ENCODE results near the gene POP4.

POP4 gene

GRCh38 chr19:29664753-29665214, 58.7 kb downstream of the POP4 start:
- no peak for DNase-seq

DNA sequence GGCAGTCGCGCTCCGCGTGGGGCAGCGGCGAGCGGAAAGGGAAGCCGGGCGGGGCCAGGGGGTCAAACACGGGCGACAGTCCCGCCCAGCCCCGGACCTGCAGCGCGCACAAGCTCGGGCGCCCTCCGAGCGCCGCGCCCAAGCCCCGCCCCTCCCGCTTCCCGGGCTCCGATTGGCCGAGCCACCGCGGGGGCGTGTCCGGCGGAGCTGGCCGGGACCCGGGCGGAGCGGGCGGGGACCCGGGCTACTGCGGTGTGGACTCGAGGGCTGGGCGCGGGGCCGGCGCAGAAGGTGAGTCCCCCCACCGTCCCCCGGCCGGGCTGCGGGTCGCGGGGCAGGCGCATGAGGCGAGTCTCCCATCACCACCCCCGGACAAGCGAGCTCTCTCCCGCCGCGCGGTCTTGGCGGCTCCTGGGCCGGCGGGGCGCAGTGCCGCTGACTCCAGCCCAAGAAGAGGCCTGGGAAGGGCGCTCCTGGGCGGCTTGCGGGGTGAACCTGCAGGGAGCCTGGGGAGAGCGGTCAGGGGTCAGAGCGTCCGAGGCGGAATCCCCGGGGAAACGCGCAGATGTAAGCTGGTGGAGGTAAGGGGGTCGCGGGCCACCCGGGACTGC, 59.2 kb downstream of the POP4 start, which contains the start of gene PLEKHF1:
TSS of gene PLEKHF1 (plus strand) at position 247 of the 611 bp plus-strand sequence. CDS start 8,379 bp downstream, outside the sequence.
- peak; percentile 72 to 81 (median 78) for DNase-seq

DNA sequence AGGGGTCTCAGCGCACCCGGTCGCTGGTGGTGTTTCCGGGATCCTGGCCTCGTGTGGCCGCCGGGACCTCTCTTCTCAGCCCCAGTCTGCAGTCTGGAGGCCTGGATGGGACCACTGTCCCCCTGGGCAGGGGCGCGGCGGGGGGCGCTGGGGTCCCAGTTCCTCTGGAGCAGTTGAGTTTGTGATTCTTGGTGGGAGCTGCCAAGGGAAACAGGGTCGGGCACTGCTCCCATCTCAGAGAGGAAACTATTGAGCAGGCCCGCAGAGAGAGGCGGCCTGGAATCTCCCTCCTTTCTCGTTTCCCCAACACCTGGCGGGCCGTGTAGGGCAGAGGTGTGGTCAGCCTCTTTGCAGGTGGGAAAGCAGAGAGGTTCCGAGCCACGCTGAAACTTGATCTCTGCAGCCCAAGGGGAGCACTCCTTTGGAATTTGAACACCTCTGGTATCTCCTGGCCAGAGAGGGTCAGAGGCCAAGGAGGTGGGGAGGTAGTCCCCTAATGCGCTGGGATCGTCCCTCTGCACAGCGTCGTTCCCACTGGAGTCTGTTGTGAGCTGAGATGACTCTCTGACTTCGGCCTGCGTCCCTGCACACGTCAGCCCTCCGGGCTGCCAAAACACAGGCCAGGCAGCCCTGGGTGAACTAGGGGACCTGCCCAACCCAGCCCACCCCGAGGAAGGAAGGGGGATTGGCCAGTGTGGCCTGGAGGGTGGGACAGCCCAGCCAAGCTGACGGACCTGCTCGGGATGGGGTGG, 59.9 kb downstream of the POP4 start:
- DNase-seq = peak in 1 of 3 experiments; percentile 15
